Ammon's horn (tissue), 1 donor: ENCODE data around the gene DEFB127.
"Not testable (repeated sequence)": the region's sequence is repeated elsewhere in the genome, so short reads cannot be mapped to it uniquely, and the experiment has no call there.

Experiments used
- DNase-seq: peaks from one replicate; pipeline ENCODE4 v3.0.0-alpha.2; 2016; ENCODE audit warnings: low spot score

Gene DEFB127, protein sequence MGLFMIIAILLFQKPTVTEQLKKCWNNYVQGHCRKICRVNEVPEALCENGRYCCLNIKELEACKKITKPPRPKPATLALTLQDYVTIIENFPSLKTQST

DNA sequence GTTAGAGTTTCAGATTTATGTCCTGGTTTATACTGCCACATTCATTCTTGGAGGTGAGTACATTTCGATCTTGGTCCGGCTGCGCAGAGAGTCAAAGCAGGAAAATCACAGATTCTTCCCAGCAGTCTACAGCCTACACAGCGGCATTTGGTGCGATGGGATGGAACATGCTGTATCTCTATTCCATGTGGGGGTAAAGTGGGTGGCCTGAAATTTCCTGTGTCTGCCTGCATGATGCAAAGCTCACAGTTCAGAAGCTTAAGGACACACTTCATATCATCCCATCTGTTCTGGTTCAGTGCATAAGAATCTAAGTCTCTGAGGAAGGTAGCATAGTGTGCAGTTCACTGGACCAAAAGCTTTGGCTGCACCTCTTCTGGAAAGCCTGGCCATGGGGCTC is at the start of gene DEFB127:
TSS of gene DEFB127 (plus strand) at position 301 of the 400 bp plus-strand sequence. CDS start at position 392, 91 bp downstream.
- DNase-seq, result no peak

DNA sequence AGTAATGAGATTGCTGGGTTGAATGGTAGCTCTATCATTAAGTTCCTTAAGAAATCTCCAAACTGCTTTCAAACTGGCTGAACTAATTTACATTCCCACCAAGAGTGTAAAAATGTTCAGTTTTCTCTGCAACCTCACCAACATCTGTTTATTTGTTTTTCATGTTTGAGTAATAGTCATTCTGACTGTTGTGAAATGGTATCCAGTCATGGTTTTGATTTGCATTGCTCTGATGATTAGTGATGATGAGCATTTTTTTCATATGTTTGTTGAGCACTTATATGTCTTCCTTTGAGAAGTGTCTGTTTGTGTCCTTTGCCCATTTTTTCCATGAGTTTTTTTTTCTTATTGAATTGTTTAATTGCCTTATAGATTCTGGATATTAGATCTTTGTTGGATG is 44.9 kb upstream of the DEFB127 start:
- DNase-seq, result no peak

DNA sequence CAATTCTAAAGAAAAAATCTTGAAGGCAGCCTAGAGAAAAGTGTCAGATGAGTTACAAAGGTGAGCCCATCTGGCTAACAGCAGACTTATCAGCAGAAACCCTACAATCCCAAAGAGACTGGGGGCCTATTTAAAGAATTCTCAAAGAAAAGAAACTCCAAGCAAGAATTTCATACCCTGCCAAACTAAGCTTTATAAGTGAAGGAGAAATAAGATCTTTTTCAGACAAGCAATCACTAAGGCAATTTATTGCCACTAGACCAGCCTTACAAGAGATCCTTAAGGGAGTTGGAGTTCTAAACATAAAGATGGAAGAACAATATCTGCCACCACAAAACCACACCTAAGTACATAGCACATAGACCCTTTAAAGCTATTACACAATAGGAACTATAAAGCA is 39.7 kb upstream of the DEFB127 start:
- no peak for DNase-seq

DNA sequence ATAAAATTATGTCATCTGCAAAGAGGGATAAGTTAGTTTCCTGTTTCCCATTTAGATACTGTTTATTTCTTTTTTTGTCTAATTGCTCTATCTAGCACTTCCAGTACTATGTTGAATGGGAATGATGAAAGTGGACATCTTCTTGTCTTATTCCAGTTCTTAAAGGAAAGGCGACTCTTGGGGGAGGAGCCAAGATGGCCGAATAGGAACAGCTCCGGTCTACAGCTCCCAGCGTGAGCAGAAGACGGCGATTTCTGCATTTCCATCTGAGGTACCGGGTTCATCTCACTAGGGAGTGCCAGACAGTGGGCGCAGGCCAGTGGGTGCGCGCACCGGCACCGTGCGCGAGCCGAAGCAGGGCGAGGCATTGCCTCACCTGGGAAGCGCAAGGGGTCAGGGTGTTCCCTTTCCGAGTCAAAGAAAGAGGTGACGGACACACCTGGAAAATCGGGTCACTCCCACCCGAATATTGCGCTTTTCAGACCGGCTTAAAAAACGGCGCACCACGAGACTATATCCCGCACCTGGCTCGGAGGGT is 27.4 kb upstream of the DEFB127 start:
- not testable (repeated sequence) for DNase-seq

DNA sequence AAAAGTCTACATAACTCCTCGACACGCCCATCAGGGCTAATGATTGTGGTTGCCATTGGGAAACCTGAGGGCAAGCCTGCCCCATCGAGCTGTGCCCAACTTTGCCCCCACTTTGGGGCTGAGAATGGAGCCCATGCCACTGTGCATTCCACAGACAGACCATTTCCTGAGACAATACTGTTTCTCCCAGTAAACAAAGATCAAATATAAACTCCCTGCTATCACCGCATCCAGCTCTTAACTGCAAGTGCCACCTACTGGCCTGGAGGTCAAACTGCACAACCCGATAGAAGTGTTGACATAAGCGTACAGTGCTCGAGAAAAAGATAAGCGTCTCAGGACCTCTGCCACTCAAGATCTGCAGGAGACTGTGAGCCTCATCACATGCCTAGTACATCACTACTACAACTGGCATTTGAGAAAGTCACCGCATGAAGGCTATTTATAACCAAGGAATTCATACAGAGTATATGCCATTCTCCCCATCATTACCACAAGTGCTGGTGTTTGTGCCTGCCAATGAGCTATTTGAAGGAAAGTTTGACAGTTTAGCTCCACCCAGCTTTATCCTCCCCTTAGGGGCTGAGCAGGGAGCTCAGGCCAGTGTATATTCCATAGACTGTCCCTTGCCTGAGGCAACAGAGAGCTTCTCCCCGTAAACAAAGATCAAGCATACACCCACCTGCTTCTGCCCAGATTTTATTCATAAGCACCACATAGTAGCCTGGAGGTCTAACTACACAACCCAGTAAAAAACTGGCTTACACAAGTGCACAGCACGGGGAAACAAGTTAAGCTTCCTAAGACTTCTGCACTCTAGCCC is 19.4 kb upstream of the DEFB127 start:
- no peak for DNase-seq

DNA sequence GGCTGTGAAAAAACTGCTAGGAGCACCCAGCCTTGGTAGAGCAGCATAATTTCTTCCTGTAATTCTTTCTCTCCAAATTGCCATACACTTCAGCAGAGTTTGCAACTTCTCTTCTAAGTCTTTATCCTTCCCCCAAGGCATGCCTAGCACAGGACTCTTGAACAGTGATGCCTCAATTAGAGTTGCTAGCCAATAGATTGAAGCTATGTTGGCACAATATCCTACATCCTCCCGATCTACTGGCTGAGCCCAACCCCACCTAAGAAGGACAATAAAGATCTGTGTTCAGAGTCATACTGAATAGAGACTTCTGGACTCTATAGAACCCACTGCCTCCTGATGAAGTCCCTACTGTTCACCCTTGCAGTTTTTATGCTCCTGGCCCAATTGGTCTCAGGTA is 15.0 kb upstream of the DEFB127 start, which contains the start of gene DEFB126:
TSS of gene DEFB126 (plus strand) at position 301 of the 400 bp plus-strand sequence. CDS start at position 340, 39 bp downstream.
- no peak for DNase-seq

DNA sequence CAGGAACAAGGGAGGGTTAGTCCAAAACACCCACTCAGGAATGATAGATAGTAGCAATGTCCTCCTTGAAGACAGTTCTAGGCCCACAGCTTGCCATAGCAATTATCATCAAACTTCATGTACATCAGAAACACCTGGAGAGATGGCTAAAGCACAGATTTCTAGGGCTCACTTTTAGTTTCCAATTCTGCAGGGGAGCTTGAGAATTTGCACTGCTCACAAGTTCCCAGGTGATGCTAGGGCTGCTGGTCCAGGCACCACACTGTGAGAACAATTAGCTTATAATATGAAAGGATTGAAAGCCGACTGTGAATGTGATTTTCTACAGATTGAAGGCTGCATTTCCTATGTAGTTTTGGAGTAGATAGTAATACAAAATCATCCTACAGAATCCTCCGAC is 11.4 kb upstream of the DEFB127 start:
- no peak for DNase-seq

DNA sequence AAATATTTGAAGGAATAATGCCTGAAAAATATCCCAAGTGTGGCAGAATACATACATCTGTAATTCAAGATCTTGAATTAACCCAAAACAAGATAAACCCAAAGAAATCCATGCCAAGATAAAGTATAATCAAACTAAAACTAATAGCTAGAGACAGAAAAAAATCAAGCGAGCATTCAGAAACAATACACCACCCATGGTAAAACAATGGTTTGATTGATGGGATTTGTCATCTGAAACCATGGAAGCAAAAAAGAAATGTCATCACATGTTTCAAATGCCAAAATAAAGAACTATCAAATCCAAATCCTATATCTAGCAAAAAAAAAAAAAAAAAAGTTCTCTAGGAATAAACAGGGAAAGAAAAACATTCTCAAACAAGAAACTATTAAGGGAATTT is 5.1 kb upstream of the DEFB127 start:
- DNase-seq, result no peak

DNA sequence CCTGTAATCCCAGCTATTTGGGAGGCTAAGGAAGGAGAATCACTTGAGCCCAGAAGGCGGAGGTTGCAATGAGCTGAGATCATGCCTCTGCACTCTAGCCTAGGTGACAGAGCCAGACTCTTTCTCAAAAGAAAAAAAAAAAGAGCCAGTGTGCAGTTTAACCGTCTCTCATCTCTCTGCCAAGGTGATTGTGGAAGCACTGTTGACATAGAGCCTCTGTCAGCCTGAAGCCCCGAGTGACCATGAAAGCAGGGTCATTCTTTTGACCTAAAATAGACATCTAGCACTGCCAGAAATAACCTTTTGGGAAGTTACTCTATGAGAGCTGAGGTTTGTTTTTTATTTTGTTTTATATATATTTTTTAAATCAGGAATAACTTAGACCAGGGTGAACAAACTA is 7.4 kb downstream of the DEFB127 start:
- no peak for DNase-seq

DNA sequence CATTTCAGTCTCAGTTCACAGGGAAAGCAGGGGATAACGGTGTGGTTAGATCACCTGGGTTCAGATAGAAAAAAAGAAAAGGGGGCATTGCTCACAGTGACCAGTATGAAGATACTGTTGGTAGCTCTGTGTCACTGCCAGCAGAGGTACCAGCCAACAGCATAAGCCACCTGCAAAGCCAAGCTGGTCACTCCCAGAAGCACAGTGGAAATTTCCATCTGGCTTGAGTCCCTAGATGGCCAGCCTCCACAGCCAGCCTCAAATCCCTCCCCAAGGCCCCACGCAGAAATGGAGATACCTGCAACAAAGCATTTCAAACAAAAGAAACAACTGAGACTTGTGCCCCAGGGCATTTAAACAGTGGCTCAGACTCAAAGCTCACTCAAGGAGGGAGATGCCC is 11.6 kb downstream of the DEFB127 start:
- DNase-seq, result no peak

DNA sequence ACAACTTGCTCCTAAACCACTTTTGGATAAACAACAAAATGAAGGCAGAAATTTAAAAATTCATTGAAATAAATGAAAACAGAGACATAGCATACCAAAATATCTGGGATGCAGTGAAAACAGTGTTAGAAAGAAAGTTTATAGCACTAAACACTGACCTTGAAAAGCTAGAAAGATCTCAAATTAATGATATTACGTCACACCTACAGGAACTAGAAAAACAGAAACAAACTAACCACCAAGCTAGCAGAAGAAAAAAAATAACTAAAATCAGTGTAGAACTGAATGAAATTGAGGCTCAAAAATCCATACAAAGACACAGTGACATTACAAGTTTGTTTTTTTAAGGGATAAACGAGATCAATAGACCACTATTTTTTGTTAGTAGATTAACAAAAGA is 27.0 kb downstream of the DEFB127 start:
- no peak for DNase-seq

DNA sequence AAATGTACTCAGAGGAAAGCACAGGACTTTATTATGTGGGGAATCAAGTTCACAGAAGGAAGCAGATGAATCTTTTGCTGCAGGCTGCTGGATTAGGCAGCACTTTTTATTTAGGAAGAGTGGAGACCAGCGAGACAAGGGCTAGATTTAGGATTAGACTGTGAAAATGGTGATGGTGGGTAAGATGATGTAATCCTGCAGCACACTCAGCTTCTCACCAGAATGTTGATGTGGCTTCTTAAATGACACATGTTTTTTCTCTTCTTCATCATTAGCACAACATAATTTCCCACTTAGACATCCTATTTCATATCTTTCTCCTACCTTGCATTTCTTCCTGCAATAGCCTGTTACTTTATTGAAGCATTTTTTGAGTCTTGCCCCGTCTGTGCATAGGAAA is 30.5 kb downstream of the DEFB127 start:
- DNase-seq, result no peak

DNA sequence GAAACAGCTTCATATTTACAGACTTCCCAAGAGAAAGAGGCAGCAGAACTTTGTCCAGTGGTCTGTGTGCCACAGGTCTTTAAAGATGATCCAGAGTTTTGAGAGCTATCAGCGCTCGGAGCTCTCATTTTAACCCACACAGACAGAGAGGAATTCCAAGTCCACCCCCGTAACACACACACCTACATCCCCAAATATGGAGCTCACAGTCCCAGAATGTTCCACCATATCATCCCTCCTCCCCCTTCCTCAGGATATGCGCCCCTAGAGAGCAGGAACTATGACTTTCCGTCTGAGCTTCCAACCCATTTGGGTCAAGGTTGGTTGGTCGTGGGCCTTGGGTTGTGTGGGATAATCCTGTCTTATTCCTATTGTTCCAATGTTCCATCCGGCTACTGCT is 32.4 kb downstream of the DEFB127 start, which contains the start of gene DEFB128:
TSS of gene DEFB128 (minus strand) at position 101 of the 400 bp plus-strand sequence. CDS start at position 13, 88 bp downstream.
- DNase-seq, result no peak

DNA sequence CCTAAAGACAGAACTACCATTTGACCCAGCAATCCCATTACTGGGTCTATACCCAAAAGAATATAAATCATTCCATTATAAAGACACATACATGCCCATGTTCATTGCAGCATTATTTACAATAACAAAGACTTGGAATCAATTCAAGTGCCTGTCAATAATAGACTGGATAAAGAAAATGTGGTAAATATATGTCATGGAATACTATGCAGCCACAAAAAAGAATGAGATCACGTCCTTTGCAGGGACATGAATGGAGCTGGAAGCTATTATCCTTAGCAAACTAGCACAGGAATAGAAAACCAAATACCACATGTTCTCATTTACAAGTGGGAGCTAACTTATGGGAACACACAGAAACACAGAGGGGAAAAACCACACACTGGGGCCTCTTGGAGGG is 41.0 kb downstream of the DEFB127 start:
- DNase-seq, result no peak

DNA sequence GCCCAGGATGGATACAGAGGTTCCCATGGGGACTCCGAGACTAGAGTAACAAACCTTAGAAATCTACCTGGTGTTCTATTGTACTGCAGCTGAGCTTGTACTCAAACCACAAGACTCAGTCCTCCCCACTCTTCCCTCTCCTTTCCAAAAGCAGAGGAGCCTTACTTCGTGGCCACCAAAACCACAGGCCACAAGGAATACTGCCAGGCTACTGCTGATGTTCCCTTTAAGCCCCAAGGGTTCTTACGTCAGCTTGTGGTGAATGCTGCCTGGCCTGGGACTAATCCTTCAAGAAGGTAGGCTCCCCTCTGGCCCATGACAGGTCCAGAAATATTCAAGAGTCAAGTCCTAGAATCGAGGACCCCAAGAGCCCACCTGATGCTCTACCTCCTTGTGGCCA is 42.7 kb downstream of the DEFB127 start:
- DNase-seq, result no peak

DNA sequence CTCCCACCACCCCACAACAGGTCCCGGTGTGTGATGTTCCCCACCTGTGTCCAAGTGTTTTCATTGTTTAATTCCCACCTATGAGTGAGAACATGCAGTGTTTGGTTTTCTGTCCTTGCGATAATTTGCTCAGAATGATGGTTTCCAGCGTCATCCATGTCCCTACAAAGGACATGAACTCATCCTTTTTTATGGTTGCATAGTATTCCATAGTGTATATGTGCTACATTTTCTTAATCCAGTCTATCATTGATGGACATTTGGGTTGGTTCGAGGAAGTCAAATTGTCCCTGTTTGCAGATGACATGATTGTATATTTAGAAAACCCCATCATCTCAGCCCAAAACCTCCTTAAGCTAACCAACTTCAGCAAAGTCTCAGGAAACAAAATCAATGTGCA is 46.4 kb downstream of the DEFB127 start:
- DNase-seq, result not testable (repeated sequence)
